IMR-90 (cell line): ENCODE data around the gene TCERG1.

ENCODE experiments used
- CEBPB ChIP-seq: IDR thresholded peaks from 2 replicates; pipeline ENCODE4 v1.6.1; 2012; ENCODE audit warnings: low read depth, low read length, improper control_type of control experiment
- CTCF ChIP-seq: conservative IDR thresholded peaks from 2 replicates; pipeline ENCODE4 v1.5.1; 2012; ENCODE audit warnings: mild to moderate bottlenecking, low read depth, low read length, improper control_type of control experiment
- MXI1 ChIP-seq: IDR thresholded peaks from 2 replicates; pipeline ENCODE4 v1.6.1; 2012; ENCODE audit warnings: low read depth, mild to moderate bottlenecking, low read length, moderate library complexity, borderline replicate concordance
- POLR2A ChIP-seq: IDR thresholded peaks from 2 replicates; pipeline ENCODE4 v1.6.1; 2012; ENCODE audit warnings: mild to moderate bottlenecking, low read depth, low read length
- RAD21 ChIP-seq: IDR thresholded peaks from 2 replicates; pipeline ENCODE4 v1.6.1; 2012; ENCODE audit warnings: low read length, improper control_type of control experiment
- RFX5 ChIP-seq: IDR thresholded peaks from 2 replicates; pipeline ENCODE4 v1.8.0; 2012; ENCODE audit warnings: low read depth, mild to moderate bottlenecking, low read length, moderate library complexity

- TF ChIP-seq CTCF (no peak), POLR2A (no peak), RFX5 (no peak), RAD21 (no peak), CEBPB (no peak), MXI1 (peak; percentile 12; the same call in 1 of the 2 replicates)
Measured at GRCh38 chr5:146447734-146448380, 724 bp downstream of the TCERG1 start.
